GM12878 (cell line): Measurements from ENCODE around the gene CCDC24. TPM values are rescaled to one million over a fixed set of nuclear protein-coding genes. Genes with fewer than 3 reads are reported as not detected.

ENCODE experiments used
- CHD2 ChIP-seq: IDR thresholded peaks from 2 replicates; pipeline ENCODE4 v1.6.1; 2011; ENCODE audit warnings: low read depth, low read length, improper control_type of control experiment, borderline replicate concordance
- EED ChIP-seq: sonication (generic); IDR thresholded peaks from 2 replicates; pipeline ENCODE4 v1.6.1; 2016; ENCODE audit warnings: antibody characterized with exemption, low read depth
- EZH2 ChIP-seq: IDR thresholded peaks from 2 replicates; pipeline ENCODE4 v1.6.1; 2012; ENCODE audit warnings: low read depth, mild to moderate bottlenecking, control low read depth, inconsistent platforms, low read length, borderline replicate concordance; ENCODE audit not compliant: control insufficient read depth
- GABPA ChIP-seq: IDR thresholded peaks from 2 replicates; pipeline ENCODE4 v1.6.1; 2014; ENCODE audit warnings: antibody characterized with exemption, low read depth, mild to moderate bottlenecking, inconsistent platforms
- IKZF1 ChIP-seq: fragments of 450-650 bp; conservative IDR thresholded peaks from 2 replicates; pipeline ENCODE4 v1.6.1; 2017; ENCODE audit warnings: antibody characterized with exemption, mild to moderate bottlenecking
- LARP7 ChIP-seq: fragments of 450-650 bp; IDR thresholded peaks from 2 replicates; pipeline ENCODE4 v1.6.1; 2017; ENCODE audit warnings: mild to moderate bottlenecking
- MEF2A ChIP-seq: IDR thresholded peaks from 2 replicates; pipeline ENCODE4 v1.6.1; 2011; ENCODE audit warnings: low read depth, mild to moderate bottlenecking, low read length, moderate library complexity; ENCODE audit not compliant: insufficient read depth
- RB1 ChIP-seq: fragments of 450-650 bp; formaldehyde crosslinking; IDR thresholded peaks from 2 replicates; pipeline ENCODE4 v1.6.1; 2017; ENCODE audit warnings: mild to moderate bottlenecking, borderline replicate concordance
- STAT3 ChIP-seq: IDR thresholded peaks from 2 replicates; pipeline ENCODE4 v1.6.1; 2011; ENCODE audit warnings: low read depth, low read length, improper control_type of control experiment
- SUZ12 ChIP-seq: fragments of 200-600 bp; sonication (generic); IDR thresholded peaks from one replicate; pipeline ENCODE4 v1.6.1; 2018; ENCODE audit warnings: antibody characterized with exemption, mild to moderate bottlenecking; ENCODE audit not compliant: unreplicated experiment
- TBL1XR1 ChIP-seq: IDR thresholded peaks from 2 replicates; pipeline ENCODE4 v1.6.1; 2012; ENCODE audit warnings: low read depth, low read length, improper control_type of control experiment
- ZNF274 ChIP-seq: IDR thresholded peaks from one replicate; pipeline ENCODE4 v1.8.0; 2011; ENCODE audit not compliant: insufficient read length, insufficient read depth
- polyA plus RNA-seq, 11 experiments: library from polyadenylated mRNA; depleted of rRNA in 4 of 11; unstranded in 6 of 11; stranded (reverse) in 5 of 11; fragments of >200 nt; fragmentation: Nextera tagmentation in 4 of 11; fragmentation: Illumina TruSeq in 1 of 11; extraction: Ambion mirVana in 4 of 11; extraction: Trizol in 1 of 11; gene quantifications; 1 replicate in 1 of 11; 2 replicates in 10 of 11; pipeline versions ENCODE4 v1.2.1 to v1.2.3, GENCODE V29; 2011 to 2016; ENCODE audit warnings: inconsistent platforms in 2 of 11, missing spikeins in 2 of 11, low read depth in 1 of 11
- total RNA-seq, 4 experiments: library from RNA; depleted of rRNA in 3 of 4; stranded (reverse); fragments of >200 nt in 3 of 4; fragmentation: Illumina TruSeq in 1 of 4; extraction: Trizol in 1 of 4; gene quantifications; 2 replicates each; pipeline versions ENCODE4 v1.2.1 to v1.2.3, GENCODE V29; 2013 to 2021
- TF ChIP-seq, protein P1 (sequence below): fragments of 450-650 bp; IDR thresholded peaks from 2 replicates; pipeline ENCODE4 v1.6.1; 2017; ENCODE audit warnings: mild to moderate bottlenecking, moderate library complexity
- TF ChIP-seq, protein P2 (sequence below): IDR thresholded peaks from 2 replicates; pipeline ENCODE4 v1.6.1; 2012; ENCODE audit warnings: low read length, inconsistent platforms
- TF ChIP-seq, protein P3 (sequence below), 3 experiments: IDR thresholded peaks in 2 of 3; conservative IDR thresholded peaks in 1 of 3; 2 replicates each; pipeline ENCODE4 v1.5.1; 2011; ENCODE audit warnings: low read depth in 3 of 3, low read length in 3 of 3, mild to moderate bottlenecking in 3 of 3, control low read depth in 2 of 3, moderate library complexity in 2 of 3, inconsistent platforms in 1 of 3, mixed read lengths in 1 of 3; ENCODE audit not compliant: control insufficient read depth in 2 of 3, insufficient read depth in 1 of 3; ENCODE audit errors: extremely low read depth in 1 of 3

The CCDC24 gene
- total and polyA plus RNA-seq, 10 of the 15 experiments (the other 5 are each of a cell fraction or from before 2014, with no cell fraction given), result 0.18 to 3.1 (median 1.6) TPM; not detected in 1

DNA sequence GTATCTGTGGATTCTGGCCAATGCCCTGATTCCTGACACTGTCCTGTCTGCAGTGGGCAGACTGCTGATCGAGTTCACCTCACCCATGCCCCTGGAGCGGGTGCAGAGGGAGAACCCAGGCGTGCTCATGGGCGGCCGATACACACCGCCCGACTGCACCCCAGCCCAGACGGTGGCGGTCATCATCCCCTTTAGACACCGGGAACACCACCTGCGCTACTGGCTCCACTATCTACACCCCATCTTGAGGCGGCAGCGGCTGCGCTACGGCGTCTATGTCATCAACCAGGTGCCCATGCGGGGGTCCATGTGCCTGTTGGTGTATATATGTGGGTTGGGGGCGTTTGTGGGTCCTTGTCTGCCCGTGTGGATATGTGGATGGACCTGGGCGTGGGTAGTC, 9.8 kb upstream of the CCDC24 start (continued):
- TF ChIP-seq, protein P1, sequence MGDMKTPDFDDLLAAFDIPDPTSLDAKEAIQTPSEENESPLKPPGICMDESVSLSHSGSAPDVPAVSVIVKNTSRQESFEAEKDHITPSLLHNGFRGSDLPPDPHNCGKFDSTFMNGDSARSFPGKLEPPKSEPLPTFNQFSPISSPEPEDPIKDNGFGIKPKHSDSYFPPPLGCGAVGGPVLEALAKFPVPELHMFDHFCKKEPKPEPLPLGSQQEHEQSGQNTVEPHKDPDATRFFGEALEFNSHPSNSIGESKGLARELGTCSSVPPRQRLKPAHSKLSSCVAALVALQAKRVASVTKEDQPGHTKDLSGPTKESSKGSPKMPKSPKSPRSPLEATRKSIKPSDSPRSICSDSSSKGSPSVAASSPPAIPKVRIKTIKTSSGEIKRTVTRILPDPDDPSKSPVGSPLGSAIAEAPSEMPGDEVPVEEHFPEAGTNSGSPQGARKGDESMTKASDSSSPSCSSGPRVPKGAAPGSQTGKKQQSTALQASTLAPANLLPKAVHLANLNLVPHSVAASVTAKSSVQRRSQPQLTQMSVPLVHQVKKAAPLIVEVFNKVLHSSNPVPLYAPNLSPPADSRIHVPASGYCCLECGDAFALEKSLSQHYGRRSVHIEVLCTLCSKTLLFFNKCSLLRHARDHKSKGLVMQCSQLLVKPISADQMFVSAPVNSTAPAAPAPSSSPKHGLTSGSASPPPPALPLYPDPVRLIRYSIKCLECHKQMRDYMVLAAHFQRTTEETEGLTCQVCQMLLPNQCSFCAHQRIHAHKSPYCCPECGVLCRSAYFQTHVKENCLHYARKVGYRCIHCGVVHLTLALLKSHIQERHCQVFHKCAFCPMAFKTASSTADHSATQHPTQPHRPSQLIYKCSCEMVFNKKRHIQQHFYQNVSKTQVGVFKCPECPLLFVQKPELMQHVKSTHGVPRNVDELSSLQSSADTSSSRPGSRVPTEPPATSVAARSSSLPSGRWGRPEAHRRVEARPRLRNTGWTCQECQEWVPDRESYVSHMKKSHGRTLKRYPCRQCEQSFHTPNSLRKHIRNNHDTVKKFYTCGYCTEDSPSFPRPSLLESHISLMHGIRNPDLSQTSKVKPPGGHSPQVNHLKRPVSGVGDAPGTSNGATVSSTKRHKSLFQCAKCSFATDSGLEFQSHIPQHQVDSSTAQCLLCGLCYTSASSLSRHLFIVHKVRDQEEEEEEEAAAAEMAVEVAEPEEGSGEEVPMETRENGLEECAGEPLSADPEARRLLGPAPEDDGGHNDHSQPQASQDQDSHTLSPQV, result no peak
- no peak for TF ChIP-seq STAT3
- no peak for TF ChIP-seq GABPA
- no peak for TF ChIP-seq RB1
- TF ChIP-seq, protein P2, sequence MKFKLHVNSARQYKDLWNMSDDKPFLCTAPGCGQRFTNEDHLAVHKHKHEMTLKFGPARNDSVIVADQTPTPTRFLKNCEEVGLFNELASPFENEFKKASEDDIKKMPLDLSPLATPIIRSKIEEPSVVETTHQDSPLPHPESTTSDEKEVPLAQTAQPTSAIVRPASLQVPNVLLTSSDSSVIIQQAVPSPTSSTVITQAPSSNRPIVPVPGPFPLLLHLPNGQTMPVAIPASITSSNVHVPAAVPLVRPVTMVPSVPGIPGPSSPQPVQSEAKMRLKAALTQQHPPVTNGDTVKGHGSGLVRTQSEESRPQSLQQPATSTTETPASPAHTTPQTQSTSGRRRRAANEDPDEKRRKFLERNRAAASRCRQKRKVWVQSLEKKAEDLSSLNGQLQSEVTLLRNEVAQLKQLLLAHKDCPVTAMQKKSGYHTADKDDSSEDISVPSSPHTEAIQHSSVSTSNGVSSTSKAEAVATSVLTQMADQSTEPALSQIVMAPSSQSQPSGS, result no peak
- TF ChIP-seq LARP7, result no peak
- TF ChIP-seq EED, result no peak
- no peak for TF ChIP-seq IKZF1
- TF ChIP-seq SUZ12, result no peak
- TF ChIP-seq MEF2A, result no peak
- TF ChIP-seq, protein P3, sequence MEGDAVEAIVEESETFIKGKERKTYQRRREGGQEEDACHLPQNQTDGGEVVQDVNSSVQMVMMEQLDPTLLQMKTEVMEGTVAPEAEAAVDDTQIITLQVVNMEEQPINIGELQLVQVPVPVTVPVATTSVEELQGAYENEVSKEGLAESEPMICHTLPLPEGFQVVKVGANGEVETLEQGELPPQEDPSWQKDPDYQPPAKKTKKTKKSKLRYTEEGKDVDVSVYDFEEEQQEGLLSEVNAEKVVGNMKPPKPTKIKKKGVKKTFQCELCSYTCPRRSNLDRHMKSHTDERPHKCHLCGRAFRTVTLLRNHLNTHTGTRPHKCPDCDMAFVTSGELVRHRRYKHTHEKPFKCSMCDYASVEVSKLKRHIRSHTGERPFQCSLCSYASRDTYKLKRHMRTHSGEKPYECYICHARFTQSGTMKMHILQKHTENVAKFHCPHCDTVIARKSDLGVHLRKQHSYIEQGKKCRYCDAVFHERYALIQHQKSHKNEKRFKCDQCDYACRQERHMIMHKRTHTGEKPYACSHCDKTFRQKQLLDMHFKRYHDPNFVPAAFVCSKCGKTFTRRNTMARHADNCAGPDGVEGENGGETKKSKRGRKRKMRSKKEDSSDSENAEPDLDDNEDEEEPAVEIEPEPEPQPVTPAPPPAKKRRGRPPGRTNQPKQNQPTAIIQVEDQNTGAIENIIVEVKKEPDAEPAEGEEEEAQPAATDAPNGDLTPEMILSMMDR (IDR thresholded peaks at IDR 0.05 in 2 of 3, conservative IDR thresholded peaks at IDR 0.05 in 1 of 3; ENCODE audit: control insufficient read depth in 2 of 3, extremely low read depth in 1 of 3, insufficient read depth in 1 of 3, low read depth in 3 of 3, low read length in 3 of 3), result no peak
- TF ChIP-seq TBL1XR1, result no peak
- no peak for TF ChIP-seq CHD2
- no peak for TF ChIP-seq EZH2
- TF ChIP-seq ZNF274, result no peak
